Measurements from ENCODE around the gene FLT1.

The FLT1 gene

GRCh38 chr13:28451482-28452217, 43.3 kb downstream of the FLT1 start:
- Histone ChIP-seq H3K4me1 (ENCODE audit: control insufficient read depth in 1 of 2, insufficient read depth in 2 of 2, low read length in 2 of 2) (no peaks in the 10 kb centered on the region), H3K36me3 (ENCODE audit: control insufficient read depth in 1 of 2, insufficient read depth in 2 of 2, low read length in 2 of 2) (no peaks in the 10 kb centered on the region), H3K27ac (ENCODE audit: low read length) (no peak overlapping the region)

GRCh38 chr13:28449826-28450773, 44.8 kb downstream of the FLT1 start:
- H3K27ac ChIP-seq (ENCODE audit: low read length): no peak overlapping the region
- H3K4me3 ChIP-seq (ENCODE audit: low read depth in 1 of 2, low read length in 2 of 2): no peak overlapping the region
- H3K4me1 ChIP-seq (ENCODE audit: control insufficient read depth in 1 of 2, insufficient read depth in 2 of 2, low read length in 2 of 2): no peaks in the 10 kb centered on the region
- H3K9me3 ChIP-seq (ENCODE audit: control insufficient read depth in 1 of 2, low read length in 2 of 2): peaks cover 0 to 20% of the 10 kb centered on the region in 2 donors
- no peaks in the 10 kb centered on the region for H3K27me3 ChIP-seq (ENCODE audit: low read depth, low read length)
- no peaks in the 10 kb centered on the region for H3K36me3 ChIP-seq (ENCODE audit: control insufficient read depth in 1 of 2, insufficient read depth in 2 of 2, low read length in 2 of 2)

More at GRCh38 chr13:28451482-28452217, 43.3 kb downstream of the FLT1 start:
- H3K9me3 ChIP-seq (ENCODE audit: control insufficient read depth in 1 of 2, low read length in 2 of 2): peaks cover 0 to 16% of the 10 kb centered on the region in 2 donors
- no peaks in the 10 kb centered on the region for H3K27me3 ChIP-seq (ENCODE audit: low read depth, low read length)
- no peak overlapping the region for H3K4me3 ChIP-seq (ENCODE audit: low read depth in 1 of 2, low read length in 2 of 2)

- peaks cover 0 to 20% of the 10 kb centered on the region in 2 donors for H3K9me3 ChIP-seq (ENCODE audit: control insufficient read depth in 1 of 2, low read length in 2 of 2)
- no peaks in the 10 kb centered on the region for H3K4me1 ChIP-seq (ENCODE audit: control insufficient read depth in 1 of 2, insufficient read depth in 2 of 2, low read length in 2 of 2)
- no peak overlapping the region for H3K4me3 ChIP-seq (ENCODE audit: low read depth in 1 of 2, low read length in 2 of 2)
- no peaks in the 10 kb centered on the region for H3K36me3 ChIP-seq (ENCODE audit: control insufficient read depth in 1 of 2, insufficient read depth in 2 of 2, low read length in 2 of 2)
- H3K27me3 ChIP-seq (ENCODE audit: low read depth, low read length): no peaks in the 10 kb centered on the region
- H3K27ac ChIP-seq (ENCODE audit: low read length): no peak overlapping the region
Observed at GRCh38 chr13:28448651-28449358, 46.1 kb downstream of the FLT1 start.

- H3K4me1 ChIP-seq (ENCODE audit: control insufficient read depth in 1 of 2, insufficient read depth in 2 of 2, low read length in 2 of 2): no peaks in the 10 kb centered on the region
- peaks cover 0 to 20% of the 10 kb centered on the region in 2 donors for H3K9me3 ChIP-seq (ENCODE audit: control insufficient read depth in 1 of 2, low read length in 2 of 2)
- no peak overlapping the region for H3K27ac ChIP-seq (ENCODE audit: low read length)
- H3K27me3 ChIP-seq (ENCODE audit: low read depth, low read length): no peaks in the 10 kb centered on the region
- no peaks in the 10 kb centered on the region for H3K36me3 ChIP-seq (ENCODE audit: control insufficient read depth in 1 of 2, insufficient read depth in 2 of 2, low read length in 2 of 2)
- H3K4me3 ChIP-seq (ENCODE audit: low read depth in 1 of 2, low read length in 2 of 2): no peak overlapping the region
Observed at GRCh38 chr13:28447989-28448388, 46.9 kb downstream of the FLT1 start.

GRCh38 chr13:28447206-28447605, 47.7 kb downstream of the FLT1 start:
- Histone ChIP-seq H3K4me1 (ENCODE audit: control insufficient read depth in 1 of 2, insufficient read depth in 2 of 2, low read length in 2 of 2) (no peaks in the 10 kb centered on the region), H3K36me3 (ENCODE audit: control insufficient read depth in 1 of 2, insufficient read depth in 2 of 2, low read length in 2 of 2) (no peaks in the 10 kb centered on the region), H3K9me3 (ENCODE audit: control insufficient read depth in 1 of 2, low read length in 2 of 2) (peaks cover 0 to 20% of the 10 kb centered on the region in 2 donors), H3K27me3 (ENCODE audit: low read depth, low read length) (no peaks in the 10 kb centered on the region), H3K27ac (ENCODE audit: low read length) (no peak overlapping the region), H3K4me3 (ENCODE audit: low read depth in 1 of 2, low read length in 2 of 2) (no peak overlapping the region)

- H3K4me1 ChIP-seq (ENCODE audit: control insufficient read depth in 1 of 2, insufficient read depth in 2 of 2, low read length in 2 of 2): no peaks in the 10 kb centered on the region
- H3K9me3 ChIP-seq (ENCODE audit: control insufficient read depth in 1 of 2, low read length in 2 of 2): peaks cover 0 to 9% of the 10 kb centered on the region in 2 donors
- H3K4me3 ChIP-seq (ENCODE audit: low read depth in 1 of 2, low read length in 2 of 2): no peak overlapping the region
- H3K27ac ChIP-seq (ENCODE audit: low read length): no peak overlapping the region
- no peaks in the 10 kb centered on the region for H3K36me3 ChIP-seq (ENCODE audit: control insufficient read depth in 1 of 2, insufficient read depth in 2 of 2, low read length in 2 of 2)
- no peaks in the 10 kb centered on the region for H3K27me3 ChIP-seq (ENCODE audit: low read depth, low read length)
Observed at GRCh38 chr13:28442839-28443238, 52.1 kb downstream of the FLT1 start.

GRCh38 chr13:28441529-28441928, 53.4 kb downstream of the FLT1 start:
- Histone ChIP-seq H3K4me3 (ENCODE audit: low read depth in 1 of 2, low read length in 2 of 2) (no peak overlapping the region), H3K27me3 (ENCODE audit: low read depth, low read length) (no peaks in the 10 kb centered on the region), H3K36me3 (ENCODE audit: control insufficient read depth in 1 of 2, insufficient read depth in 2 of 2, low read length in 2 of 2) (no peaks in the 10 kb centered on the region), H3K9me3 (ENCODE audit: control insufficient read depth in 1 of 2, low read length in 2 of 2) (peaks cover 0 to 5% of the 10 kb centered on the region in 2 donors), H3K4me1 (ENCODE audit: control insufficient read depth in 1 of 2, insufficient read depth in 2 of 2, low read length in 2 of 2) (no peaks in the 10 kb centered on the region), H3K27ac (ENCODE audit: low read length) (no peak overlapping the region)

- Histone ChIP-seq H3K9me3 (ENCODE audit: control insufficient read depth in 1 of 2, low read length in 2 of 2) (peaks cover 0 to under 1% of the 10 kb centered on the region in 2 donors), H3K4me1 (ENCODE audit: control insufficient read depth in 1 of 2, insufficient read depth in 2 of 2, low read length in 2 of 2) (no peaks in the 10 kb centered on the region), H3K4me3 (ENCODE audit: low read depth in 1 of 2, low read length in 2 of 2) (no peak overlapping the region), H3K36me3 (ENCODE audit: control insufficient read depth in 1 of 2, insufficient read depth in 2 of 2, low read length in 2 of 2) (no peaks in the 10 kb centered on the region), H3K27ac (ENCODE audit: low read length) (no peak overlapping the region), H3K27me3 (ENCODE audit: low read depth, low read length) (no peaks in the 10 kb centered on the region)
Observed at GRCh38 chr13:28440774-28441504, 54.0 kb downstream of the FLT1 start.

- Histone ChIP-seq H3K4me1 (ENCODE audit: control insufficient read depth in 1 of 2, insufficient read depth in 2 of 2, low read length in 2 of 2) (no peaks in the 10 kb centered on the region), H3K9me3 (ENCODE audit: control insufficient read depth in 1 of 2, low read length in 2 of 2) (no peaks in the 10 kb centered on the region), H3K27me3 (ENCODE audit: low read depth, low read length) (no peaks in the 10 kb centered on the region), H3K36me3 (ENCODE audit: control insufficient read depth in 1 of 2, insufficient read depth in 2 of 2, low read length in 2 of 2) (no peaks in the 10 kb centered on the region), H3K4me3 (ENCODE audit: low read depth in 1 of 2, low read length in 2 of 2) (no peak overlapping the region), H3K27ac (ENCODE audit: low read length) (no peak overlapping the region)
Observed at GRCh38 chr13:28438598-28439334, 56.2 kb downstream of the FLT1 start.

- Histone ChIP-seq H3K9me3 (ENCODE audit: control insufficient read depth in 1 of 2, low read length in 2 of 2) (no peaks in the 10 kb centered on the region), H3K36me3 (ENCODE audit: control insufficient read depth in 1 of 2, insufficient read depth in 2 of 2, low read length in 2 of 2) (no peaks in the 10 kb centered on the region), H3K27ac (ENCODE audit: low read length) (no peak overlapping the region), H3K4me1 (ENCODE audit: control insufficient read depth in 1 of 2, insufficient read depth in 2 of 2, low read length in 2 of 2) (no peaks in the 10 kb centered on the region), H3K27me3 (ENCODE audit: low read depth, low read length) (no peaks in the 10 kb centered on the region), H3K4me3 (ENCODE audit: low read depth in 1 of 2, low read length in 2 of 2) (no peak overlapping the region)
Observed at GRCh38 chr13:28438067-28438466, 56.9 kb downstream of the FLT1 start.
